GM12872 (cell line): ENCODE measurements around the gene DRD1.

Experiments
- CTCF ChIP-seq: IDR thresholded peaks from 3 replicates; pipeline ENCODE4 v1.5.1; 2011; ENCODE audit warnings: low read depth, mild to moderate bottlenecking, low read length, moderate library complexity; ENCODE audit not compliant: insufficient read depth

DRD1 gene

GRCh38 chr5:175475248-175475647 lies 31.3 kb upstream of the DRD1 start:
- no peak for TF ChIP-seq CTCF

- TF ChIP-seq CTCF, result no peak
These were observed 28.4 kb upstream of the DRD1 start for GRCh38 chr5:175472378-175472777.

DNA sequence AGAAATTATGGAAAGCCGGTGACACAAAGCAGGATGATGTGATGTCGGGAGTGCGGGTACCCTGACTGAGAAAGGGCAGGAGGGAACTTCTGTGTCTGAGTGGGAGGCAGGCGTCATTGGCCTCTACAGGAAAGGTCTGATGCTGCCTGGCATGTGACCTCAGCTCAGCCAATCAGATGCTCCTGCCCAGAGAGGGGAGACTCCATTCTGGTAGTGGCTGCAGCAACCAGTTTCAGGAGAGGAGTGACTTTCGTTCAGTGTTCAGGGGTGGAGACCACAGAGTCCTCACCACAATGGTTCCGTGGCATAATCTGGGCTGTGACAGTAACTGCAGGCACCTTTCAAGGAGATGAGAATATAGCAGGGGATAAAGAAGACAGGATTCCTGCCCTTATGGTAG lies 27.6 kb upstream of the DRD1 start:
- TF ChIP-seq CTCF, result no peak

DNA sequence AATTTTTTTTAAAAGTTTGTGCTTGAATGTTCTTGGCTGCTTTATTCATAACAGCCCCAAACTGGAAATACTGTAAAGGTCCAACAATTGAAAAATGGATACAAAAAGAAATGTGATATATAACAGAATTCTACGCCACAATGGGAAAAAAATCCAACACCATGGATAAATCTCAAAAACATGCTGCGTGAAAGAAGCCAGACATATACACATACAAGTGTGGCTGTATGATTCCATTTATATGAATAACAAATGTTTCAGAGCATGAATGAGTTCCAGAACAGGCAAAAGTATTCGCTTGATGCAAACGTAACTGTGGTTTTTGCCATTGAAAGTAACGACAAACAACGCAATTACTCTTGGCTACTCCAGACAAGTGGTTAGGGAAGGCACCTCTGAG lies 27.2 kb upstream of the DRD1 start:
- no peak for TF ChIP-seq CTCF

GRCh38 chr5:175470781-175471180 lies 26.8 kb upstream of the DRD1 start:
- TF ChIP-seq CTCF, result no peak

DNA sequence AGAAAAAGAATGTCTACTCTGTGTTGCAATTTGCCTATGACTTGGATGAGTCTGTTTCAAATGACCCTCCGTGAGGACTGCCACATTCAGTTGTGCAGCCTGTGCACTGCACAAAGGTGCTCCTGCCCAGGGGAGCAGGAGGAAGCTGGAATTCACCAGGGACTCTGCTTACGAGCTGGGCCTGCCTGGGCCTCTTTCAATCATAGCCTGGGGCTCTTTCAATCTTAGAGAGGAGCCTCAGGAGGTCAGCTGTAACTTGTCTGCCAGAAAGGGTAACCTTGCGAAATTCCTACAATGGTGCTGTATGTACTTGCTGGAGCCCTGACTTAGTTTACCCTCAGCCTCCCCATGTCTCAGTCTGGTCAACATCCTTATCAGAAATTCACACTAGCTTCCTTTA lies 25.9 kb upstream of the DRD1 start:
- no peak for TF ChIP-seq CTCF

DNA sequence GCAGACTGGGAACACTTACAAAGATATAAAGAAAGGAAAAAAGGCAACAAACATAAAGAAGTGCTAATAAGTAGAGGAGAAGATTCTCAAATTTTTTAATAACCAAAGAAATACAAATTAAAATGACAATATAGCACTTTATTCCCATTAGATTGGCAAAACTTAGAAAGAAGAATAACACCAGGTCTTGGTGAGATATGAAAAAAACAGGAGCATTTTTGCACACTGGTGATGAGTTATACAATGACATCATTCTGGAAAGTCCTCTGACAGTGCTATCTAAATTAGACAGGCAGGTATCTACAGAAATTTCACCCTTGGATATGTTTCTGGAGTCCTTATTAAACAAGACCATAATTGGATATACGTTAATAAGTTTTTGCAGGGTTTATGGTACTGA lies 24.9 kb upstream of the DRD1 start:
- TF ChIP-seq CTCF, result no peak
